K562 (cell line): ENCODE results near the gene NXPH4. TPM values are rescaled to one million over a fixed set of nuclear protein-coding genes. Genes with fewer than 3 reads are reported as not detected.

Experiments
- ATAC-seq: fragments of 200-7000 bp; cut with Tn5 transposase; 3 replicates; pipeline ENCODE4 v1.9.1; 2020; ENCODE audit warnings: moderate library complexity
- BruUV-seq: library from RNA; stranded (reverse); fragments of 400-500 nt; replicated peaks from 2 replicates; lab custom pipeline; 2021; lab: Mats Ljungman, UMichigan
- CTCF ChIA-PET: fragments of 300-600 bp; formaldehyde crosslinking; extraction: SDS; loops from one replicate; lab custom pipeline; 2021; ENCODE audit warnings: low intra/inter-chr PET ratio; lab: Yijun Ruan, JAX
- POLR2A ChIA-PET: fragments of 300-600, 350-650 bp; sonication (Branson Sonifier 250); formaldehyde crosslinking; extraction: SDS; loops from one replicate; lab custom pipeline; 2021; ENCODE audit warnings: antibody characterized with exemption, inconsistent platforms; lab: Yijun Ruan, JAX
- DNase-seq, 4 experiments: peaks; one replicate each; pipeline versions ENCODE4 v3.0.0 to v3.0.0-alpha.2; 2011 to 2018; ENCODE audit warnings: low spot score in 3 of 4, mixed read lengths in 3 of 4; ENCODE audit errors: extremely low read depth in 1 of 4
- FAIRE-seq: peaks from 2 replicates; lab custom pipeline; 2011; peaks lifted over from hg19 to GRCh38; lab: Jason Lieb, UNC
- H2AFZ ChIP-seq: 2 replicates; pipeline ENCODE4 v1.6.0; 2011; ENCODE audit warnings: low read depth, low read length, control low read depth, inconsistent platforms
- H3K27ac ChIP-seq: fragments of 200-600 bp; 3 replicates; pipeline ENCODE4 v1.8.0; 2011; ENCODE audit warnings: low read depth, mild to moderate bottlenecking, control low read depth, inconsistent platforms, low read length, moderate library complexity, mixed read lengths; ENCODE audit errors: extremely low read depth
- H3K27me3 ChIP-seq, 2 experiments: fragments of 300-600 bp in 1 of 2; 2 replicates in 1 of 2; 3 replicates in 1 of 2; pipeline versions ENCODE4 v1.6.0 to v1.8.0; 2011; ENCODE audit warnings: inconsistent platforms in 2 of 2, low read length in 2 of 2, mild to moderate bottlenecking in 1 of 2, mixed read lengths in 1 of 2, moderate library complexity in 1 of 2; ENCODE audit not compliant: control insufficient read depth in 2 of 2, insufficient read depth in 2 of 2
- H3K36me3 ChIP-seq: fragments of 300-600 bp; 3 replicates; pipeline ENCODE4 v1.8.0; 2011; ENCODE audit warnings: mild to moderate bottlenecking, low read length, inconsistent platforms; ENCODE audit not compliant: control insufficient read depth, insufficient read depth
- H3K4me1 ChIP-seq, 2 experiments: fragments of 200-600 bp in 1 of 2; replicated peaks in 1 of 2; 2 replicates in 1 of 2; 3 replicates in 1 of 2; pipeline versions ENCODE4 v1.5.1 to v1.8.0; 2011; ENCODE audit warnings: inconsistent platforms in 2 of 2, low read length in 2 of 2, mild to moderate bottlenecking in 1 of 2, mixed read lengths in 1 of 2, moderate library complexity in 1 of 2; ENCODE audit not compliant: control insufficient read depth in 2 of 2, insufficient read depth in 2 of 2
- H3K4me2 ChIP-seq: 2 replicates; pipeline ENCODE4 v1.6.1; 2011; ENCODE audit warnings: low read length, control low read depth, inconsistent platforms, mixed read lengths; ENCODE audit not compliant: insufficient read depth
- H3K4me3 ChIP-seq: fragments of 200-600 bp; sonication (generic), shearing (Covaris generic); 2 replicates; pipeline ENCODE4 v1.5.1; 2016; ENCODE audit warnings: control low read depth, inconsistent platforms
- H3K79me2 ChIP-seq: fragments of 200-600 bp; 3 replicates; pipeline ENCODE4 v1.8.0; 2011; ENCODE audit warnings: low read length, inconsistent platforms; ENCODE audit not compliant: control insufficient read depth, insufficient read depth
- H3K9ac ChIP-seq, 2 experiments: 2 replicates each; pipeline versions ENCODE4 v1.6.0 to v1.6.1; 2011; ENCODE audit warnings: low read depth in 2 of 2, low read length in 2 of 2, control low read depth in 1 of 2, inconsistent platforms in 1 of 2, mild to moderate bottlenecking in 1 of 2, mixed read lengths in 1 of 2; ENCODE audit not compliant: insufficient read depth in 1 of 2
- H3K9me1 ChIP-seq: one replicate; pipeline ENCODE4 v1.6.0; 2011; ENCODE audit warnings: inconsistent platforms, mild to moderate bottlenecking, low read length, moderate library complexity; ENCODE audit not compliant: control insufficient read depth, insufficient read depth
- H3K9me3 ChIP-seq: replicated peaks from 2 replicates; pipeline ENCODE4 v1.5.1; 2011; ENCODE audit warnings: low read depth, low read length, inconsistent platforms; ENCODE audit not compliant: control insufficient read depth, insufficient read depth
- H4K20me1 ChIP-seq: replicated peaks from 2 replicates; pipeline ENCODE4 v1.6.1; 2011; ENCODE audit warnings: low read length, inconsistent platforms, mixed read lengths; ENCODE audit not compliant: control insufficient read depth, insufficient read depth
- ESRRB ChIP-seq: fragments of 250-450 bp; sonication (Bioruptor Pico); IDR thresholded peaks from 2 replicates; pipeline ENCODE4 v1.5.0; 2020; ENCODE audit warnings: mild to moderate bottlenecking, moderate library complexity, borderline replicate concordance
- ETS1 ChIP-seq: conservative IDR thresholded peaks from 2 replicates; pipeline ENCODE4 v1.6.1; 2011; ENCODE audit warnings: low read depth, mild to moderate bottlenecking, low read length; ENCODE audit not compliant: control insufficient read depth
- GABPB2 ChIP-seq: fragments of 250-450 bp; sonication (Bioruptor Pico); conservative IDR thresholded peaks from 2 replicates; pipeline ENCODE4 v1.5.1; 2021; ENCODE audit warnings: mild to moderate bottlenecking
- GTF2B ChIP-seq: IDR thresholded peaks from 2 replicates; pipeline ENCODE4 v1.6.1; 2011; ENCODE audit not compliant: insufficient read length; ENCODE audit errors: extremely low read depth
- MCM3 ChIP-seq: fragments of 450-650 bp; IDR thresholded peaks from 2 replicates; pipeline ENCODE4 v1.6.1; 2016
- NR3C1 ChIP-seq: sonication (generic); formaldehyde crosslinking; IDR thresholded peaks from 2 replicates; pipeline ENCODE4 v1.8.1; 2022; ENCODE audit warnings: missing genetic modification reagents
- PML ChIP-seq: IDR thresholded peaks from 2 replicates; pipeline ENCODE4 v1.6.1; 2012; ENCODE audit warnings: low read length, inconsistent platforms
- POLR3G ChIP-seq: IDR thresholded peaks from 2 replicates; pipeline ENCODE4 v1.6.1; 2011; ENCODE audit not compliant: insufficient read length, insufficient replicate concordance; ENCODE audit errors: extremely low read depth
- ZNF212 ChIP-seq: fragments of 450-650 bp; formaldehyde crosslinking; IDR thresholded peaks from 2 replicates; pipeline ENCODE4 v1.4.0; 2020; ENCODE audit warnings: mild to moderate bottlenecking
- ZNF280A ChIP-seq: fragments of 450-650 bp; IDR thresholded peaks from 2 replicates; pipeline ENCODE4 v1.6.1; 2018; ENCODE audit warnings: mild to moderate bottlenecking, low read depth; ENCODE audit not compliant: partially characterized antibody
- ZNF445 ChIP-seq: fragments of 250-450 bp; sonication (Bioruptor Pico); IDR thresholded peaks from 2 replicates; pipeline ENCODE4 v1.4.0; 2020; ENCODE audit warnings: low read depth, mild to moderate bottlenecking, moderate library complexity
- in situ Hi-C: fragments of 300-500 bp; cut with MboI; formaldehyde crosslinking; loops from 4 replicates; pipeline ENCODE4 v1.15.0; 2018; ENCODE audit warnings: inconsistent platforms, mixed read lengths
- intact Hi-C: fragments of 100-400 bp; cut with micrococcal nuclease; formaldehyde crosslinking; loops from 2 replicates; pipeline ENCODE4 v1.14.2; 2022
- polyA plus RNA-seq, 8 experiments: library from polyadenylated mRNA; depleted of rRNA in 4 of 8; stranded (reverse) in 5 of 8; unstranded in 3 of 8; fragments of >200 nt; fragmentation: Nextera tagmentation in 2 of 8; fragmentation: Illumina TruSeq in 1 of 8; extraction: Ambion mirVana in 2 of 8; extraction: Trizol in 1 of 8; gene quantifications; 2 replicates each; pipeline versions ENCODE4 v1.2.1 to v1.2.3, GENCODE V29; 2011 to 2014; ENCODE audit warnings: inconsistent platforms in 1 of 8, missing spikeins in 1 of 8
- total RNA-seq, 7 experiments: library from RNA; depleted of rRNA in 6 of 7; stranded (reverse); fragments of >200 nt in 6 of 7; fragmentation: Illumina TruSeq in 2 of 7; extraction: Trizol in 2 of 7; gene quantifications; 2 replicates each; pipeline versions ENCODE4 v1.2.1 to v1.2.3, GENCODE V29; 2011 to 2021; ENCODE audit warnings: low replicate concordance in 1 of 7
- TF ChIP-seq, protein P1 (sequence below): sonication (generic); formaldehyde crosslinking; IDR thresholded peaks from 2 replicates; pipeline ENCODE4 v1.8.1; 2023; ENCODE audit warnings: mild to moderate bottlenecking, missing genetic modification reagents

NXPH4 gene
- total and polyA plus RNA-seq, 9 of the 15 experiments (the other 6 are each of a cell fraction or from before 2014, with no cell fraction given): 0.49 to 2.7 (median 1.1) TPM; not detected in 4

- Histone ChIP-seq H3K4me2 (no peak overlapping the region), H3K4me1 (peaks cover 0 to 3% of the 10 kb centered on the region in 2 experiments; a peak in 2 of 5 replicates), H3K27ac (no peak overlapping the region), H3K27me3 (no peaks in the 10 kb centered on the region), H3K4me3 (no peak overlapping the region), H3K9me3 (no peaks in the 10 kb centered on the region), H2AFZ (no peak overlapping the region), H3K9ac (no peak overlapping the region), H3K79me2 (no peaks in the 10 kb centered on the region), H3K9me1 (no peaks in the 10 kb centered on the region), H3K36me3 (peaks cover 40% of the 10 kb centered on the region), H4K20me1 (no peaks in the 10 kb centered on the region)
- POLR2A ChIA-PET: interaction anchor here (1.5 kb wide), 1 partner anchor 192 kb away, joined by 3 read pairs; the partner anchor contains the start of gene GLI1
- no TSS peak for BruUV-seq
- intact Hi-C loops: no loop called here
- FAIRE-seq: no peak
- no peak for ATAC-seq
- CTCF ChIA-PET: no interaction called here
- no peak for DNase-seq
- no peak for TF ChIP-seq ZNF212 (CRISPR knock-in tag)
- no peak for TF ChIP-seq ZNF445 (CRISPR knock-in tag)
- TF ChIP-seq GABPB2 (CRISPR knock-in tag): no peak
- no peak for TF ChIP-seq ESRRB (CRISPR knock-in tag)
- TF ChIP-seq PML: no peak
- TF ChIP-seq GTF2B: no peak
- no peak for TF ChIP-seq MCM3
- TF ChIP-seq, protein P1, sequence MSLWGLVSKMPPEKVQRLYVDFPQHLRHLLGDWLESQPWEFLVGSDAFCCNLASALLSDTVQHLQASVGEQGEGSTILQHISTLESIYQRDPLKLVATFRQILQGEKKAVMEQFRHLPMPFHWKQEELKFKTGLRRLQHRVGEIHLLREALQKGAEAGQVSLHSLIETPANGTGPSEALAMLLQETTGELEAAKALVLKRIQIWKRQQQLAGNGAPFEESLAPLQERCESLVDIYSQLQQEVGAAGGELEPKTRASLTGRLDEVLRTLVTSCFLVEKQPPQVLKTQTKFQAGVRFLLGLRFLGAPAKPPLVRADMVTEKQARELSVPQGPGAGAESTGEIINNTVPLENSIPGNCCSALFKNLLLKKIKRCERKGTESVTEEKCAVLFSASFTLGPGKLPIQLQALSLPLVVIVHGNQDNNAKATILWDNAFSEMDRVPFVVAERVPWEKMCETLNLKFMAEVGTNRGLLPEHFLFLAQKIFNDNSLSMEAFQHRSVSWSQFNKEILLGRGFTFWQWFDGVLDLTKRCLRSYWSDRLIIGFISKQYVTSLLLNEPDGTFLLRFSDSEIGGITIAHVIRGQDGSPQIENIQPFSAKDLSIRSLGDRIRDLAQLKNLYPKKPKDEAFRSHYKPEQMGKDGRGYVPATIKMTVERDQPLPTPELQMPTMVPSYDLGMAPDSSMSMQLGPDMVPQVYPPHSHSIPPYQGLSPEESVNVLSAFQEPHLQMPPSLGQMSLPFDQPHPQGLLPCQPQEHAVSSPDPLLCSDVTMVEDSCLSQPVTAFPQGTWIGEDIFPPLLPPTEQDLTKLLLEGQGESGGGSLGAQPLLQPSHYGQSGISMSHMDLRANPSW: no peak
- TF ChIP-seq ETS1: no peak
- TF ChIP-seq POLR3G: no peak
- no peak for TF ChIP-seq NR3C1 (CRISPR knock-in tag)
- TF ChIP-seq ZNF280A: no peak
- in situ Hi-C loops: no loop called here
These were observed 50.1 kb downstream of the NXPH4 start for GRCh38 chr12:57266681-57267080.
